Measurements from ENCODE around the gene FOXD4L6.
"Not testable (repeated sequence)": the region's sequence is repeated elsewhere in the genome, so short reads cannot be mapped to it uniquely, and the experiment has no call there.

The FOXD4L6 gene

DNA sequence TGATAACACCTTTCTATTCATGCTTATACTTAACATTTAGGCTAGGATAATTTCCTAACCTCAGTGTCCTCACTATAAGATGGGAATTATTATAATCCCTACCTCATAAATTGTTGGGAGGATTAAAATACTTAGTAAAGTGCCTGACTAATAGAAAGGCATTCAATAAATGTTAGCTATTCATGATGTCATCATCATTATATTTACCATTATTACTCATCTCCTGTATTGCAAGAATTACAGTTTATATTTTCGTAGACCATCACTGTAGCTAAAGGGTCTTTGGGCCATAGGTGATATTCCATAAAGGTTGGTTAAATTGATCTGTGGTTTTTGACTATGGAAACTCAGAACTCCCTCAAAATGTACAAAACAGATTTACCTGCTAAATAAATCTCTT is 50.9 kb downstream of the FOXD4L6 start:
- not testable (repeated sequence) for H3K36me3 ChIP-seq (ENCODE audit: control insufficient read depth, insufficient read depth, low read length, severe bottlenecking); H3K27me3 ChIP-seq (replicated peaks; ENCODE audit: control insufficient read depth, insufficient read depth, low read length); H3K9me3 ChIP-seq (ENCODE audit: control insufficient read depth, low read length); DNase-seq (ENCODE audit: low read depth); H3K9ac ChIP-seq (ENCODE audit: low read length); H3K4me3 ChIP-seq (ENCODE audit: low read length); H3K4me1 ChIP-seq (ENCODE audit: control insufficient read depth, insufficient read depth, low read length)

Measured in adipocyte (in vitro differentiated cells).